MM.1S (cell line): Measurements from ENCODE around the gene CELF4.

Source experiments
- DNase-seq: peaks from one replicate; pipeline ENCODE4 v3.0.0-alpha.2; 2015
- H2AFZ ChIP-seq: fragments of 300-600 bp; sonication (generic); 2 replicates; pipeline ENCODE4 v1.6.0; 2016; ENCODE audit warnings: antibody characterized with exemption, low read length
- H3F3A ChIP-seq: fragments of 300-600 bp; sonication (generic); 2 replicates; pipeline ENCODE4 v1.6.1; 2016; ENCODE audit warnings: mild to moderate bottlenecking, antibody characterized with exemption, low read length, moderate library complexity, mixed read lengths; ENCODE audit not compliant: insufficient read depth
- H3K27ac ChIP-seq: fragments of 300-600 bp; sonication (generic); 2 replicates; pipeline ENCODE4 v1.5.1; 2016; ENCODE audit warnings: mild to moderate bottlenecking, low read length
- H3K27me3 ChIP-seq: fragments of 300-600 bp; sonication (generic); replicated peaks from 2 replicates; pipeline ENCODE4 v1.6.0; 2016; ENCODE audit warnings: low read length; ENCODE audit not compliant: insufficient read depth
- H3K36me3 ChIP-seq: fragments of 300-600 bp; sonication (generic); replicated peaks from 2 replicates; pipeline ENCODE4 v1.6.1; 2016; ENCODE audit warnings: mild to moderate bottlenecking, low read length, mixed read lengths; ENCODE audit not compliant: insufficient read depth
- H3K4me1 ChIP-seq: fragments of 300-600 bp; sonication (generic); 2 replicates; pipeline ENCODE4 v1.6.1; 2016; ENCODE audit warnings: low read length, mixed read lengths
- H3K4me2 ChIP-seq: fragments of 300-600 bp; sonication (generic); 2 replicates; pipeline ENCODE4 v1.6.0; 2016; ENCODE audit warnings: low read depth, low read length
- H3K4me3 ChIP-seq: fragments of 300-600 bp; sonication (generic); 2 replicates; pipeline ENCODE4 v1.5.1; 2016; ENCODE audit warnings: low read length, mixed read lengths
- H3K79me2 ChIP-seq: fragments of 300-600 bp; sonication (generic); 2 replicates; pipeline ENCODE4 v1.6.1; 2016; ENCODE audit warnings: mixed run types, low read length, mixed read lengths
- H3K9ac ChIP-seq: fragments of 300-600 bp; sonication (generic); 2 replicates; pipeline ENCODE4 v1.6.1; 2016; ENCODE audit warnings: low read length, mixed read lengths
- H3K9me2 ChIP-seq: fragments of 300-600 bp; sonication (generic); replicated peaks from 2 replicates; pipeline ENCODE4 v1.6.1; 2016; ENCODE audit warnings: mild to moderate bottlenecking, low read length, mixed read lengths; ENCODE audit not compliant: insufficient read depth
- H3K9me3 ChIP-seq: fragments of 300-600 bp; sonication (generic); replicated peaks from 2 replicates; pipeline ENCODE4 v1.6.1; 2016; ENCODE audit warnings: mild to moderate bottlenecking, low read length, mixed read lengths; ENCODE audit not compliant: insufficient read depth
- H4K20me1 ChIP-seq: fragments of 300-600 bp; sonication (generic); 2 replicates; pipeline ENCODE4 v1.6.1; 2016; ENCODE audit warnings: mild to moderate bottlenecking, low read length, moderate library complexity, mixed read lengths; ENCODE audit not compliant: insufficient read depth
- CTCF ChIP-seq: fragments of 300-600 bp; sonication (generic); IDR thresholded peaks from 2 replicates; pipeline ENCODE4 v1.5.1; 2016; ENCODE audit warnings: antibody characterized with exemption, low read length, mixed read lengths
- EZH2 ChIP-seq: fragments of 300-600 bp; sonication (generic); optimal IDR thresholded peaks from 2 replicates; pipeline ENCODE3; 2017; ENCODE audit warnings: low read depth, mild to moderate bottlenecking, antibody characterized with exemption, low read length, mixed read lengths
- EZH2phosphoT487 ChIP-seq: fragments of 300-600 bp; sonication (generic); IDR thresholded peaks from 2 replicates; pipeline ENCODE4 v1.6.1; 2018; ENCODE audit warnings: antibody characterized with exemption, low read length

Gene CELF4

GRCh38 chr18:37544217-37544616 lies 21.4 kb downstream of the CELF4 start:
- no peaks in the 10 kb centered on the region; the same call in 1 of the 2 replicates for H3K27me3 ChIP-seq
- H3K9me2 ChIP-seq, result no peaks in the 10 kb centered on the region
- TF ChIP-seq EZH2, result no peak
- no peak for TF ChIP-seq EZH2phosphoT487
- no peak for TF ChIP-seq CTCF
- H3K4me2 ChIP-seq, result no peak overlapping the region
- no peak overlapping the region for H2AFZ ChIP-seq
- no peaks in the 10 kb centered on the region for H3K79me2 ChIP-seq
- no peaks in the 10 kb centered on the region for H3K9me3 ChIP-seq
- no peak overlapping the region for H3K27ac ChIP-seq
- no peak overlapping the region for H3K9ac ChIP-seq
- no peaks in the 10 kb centered on the region for H3F3A ChIP-seq
- no peak overlapping the region for H3K4me3 ChIP-seq
- H3K36me3 ChIP-seq, result no peaks in the 10 kb centered on the region
- no peaks in the 10 kb centered on the region for H4K20me1 ChIP-seq
- no peak for DNase-seq
- no peaks in the 10 kb centered on the region for H3K4me1 ChIP-seq

GRCh38 chr18:37543321-37543720 lies 22.3 kb downstream of the CELF4 start:
- H4K20me1 ChIP-seq, result no peaks in the 10 kb centered on the region
- no peaks in the 10 kb centered on the region for H3F3A ChIP-seq
- no peaks in the 10 kb centered on the region for H3K36me3 ChIP-seq
- no peak overlapping the region for H3K27ac ChIP-seq
- TF ChIP-seq EZH2phosphoT487, result no peak
- no peaks in the 10 kb centered on the region for H3K9me2 ChIP-seq
- no peak overlapping the region for H3K9ac ChIP-seq
- no peak overlapping the region for H2AFZ ChIP-seq
- H3K4me1 ChIP-seq, result no peaks in the 10 kb centered on the region
- no peaks in the 10 kb centered on the region for H3K79me2 ChIP-seq
- H3K4me3 ChIP-seq, result no peak overlapping the region
- H3K27me3 ChIP-seq, result peaks cover 5% of the 10 kb centered on the region; the same call in 1 of the 2 replicates
- no peak overlapping the region for H3K4me2 ChIP-seq
- no peak for DNase-seq
- no peaks in the 10 kb centered on the region for H3K9me3 ChIP-seq

GRCh38 chr18:37541517-37541916 lies 24.1 kb downstream of the CELF4 start:
- no peak for TF ChIP-seq EZH2phosphoT487
- TF ChIP-seq CTCF, result no peak
- no peak for TF ChIP-seq EZH2
- Histone ChIP-seq H3K9me3 (no peaks in the 10 kb centered on the region), H3K27me3 (peaks cover 8% of the 10 kb centered on the region; the same call in 1 of the 2 replicates)

GRCh38 chr18:37540424-37541138 lies 25.0 kb downstream of the CELF4 start:
- Histone ChIP-seq H3K9ac (no peak overlapping the region), H3K79me2 (no peaks in the 10 kb centered on the region), H4K20me1 (no peaks in the 10 kb centered on the region), H3K36me3 (no peaks in the 10 kb centered on the region), H3K4me3 (no peak overlapping the region), H3K4me2 (no peak overlapping the region), H3K9me2 (no peaks in the 10 kb centered on the region), H3K9me3 (no peaks in the 10 kb centered on the region), H3K27me3 (peaks cover 8% of the 10 kb centered on the region; the same call in 1 of the 2 replicates), H3K4me1 (no peaks in the 10 kb centered on the region), H2AFZ (no peak overlapping the region), H3F3A (no peaks in the 10 kb centered on the region), H3K27ac (no peak overlapping the region)
- TF ChIP-seq EZH2phosphoT487 (no peak), EZH2 (no peak), CTCF (no peak)
- no peak for DNase-seq

More at GRCh38 chr18:37541517-37541916, 24.1 kb downstream of the CELF4 start:
- H3K4me2 ChIP-seq, result no peak overlapping the region
- H4K20me1 ChIP-seq, result no peaks in the 10 kb centered on the region
- no peak overlapping the region for H3K9ac ChIP-seq
- no peaks in the 10 kb centered on the region for H3K79me2 ChIP-seq
- no peaks in the 10 kb centered on the region for H3K4me1 ChIP-seq
- H3K9me2 ChIP-seq, result no peaks in the 10 kb centered on the region
- no peaks in the 10 kb centered on the region for H3F3A ChIP-seq
- no peaks in the 10 kb centered on the region for H3K36me3 ChIP-seq
- no peak overlapping the region for H3K4me3 ChIP-seq
- no peak overlapping the region for H2AFZ ChIP-seq
- H3K27ac ChIP-seq, result no peak overlapping the region
- DNase-seq, result no peak
